UCSD-AML1 (cell line): ENCODE results near the gene DIP2B.

Experiments used
- DNase-seq: peaks from one replicate; lab custom pipeline; 2025; ENCODE audit not compliant: unreplicated experiment; lab: John Stamatoyannopoulos, UW

The DIP2B gene

GRCh38 chr12:50635857-50636256 lies 131.1 kb downstream of the DIP2B start:
- no peak for DNase-seq

DNA sequence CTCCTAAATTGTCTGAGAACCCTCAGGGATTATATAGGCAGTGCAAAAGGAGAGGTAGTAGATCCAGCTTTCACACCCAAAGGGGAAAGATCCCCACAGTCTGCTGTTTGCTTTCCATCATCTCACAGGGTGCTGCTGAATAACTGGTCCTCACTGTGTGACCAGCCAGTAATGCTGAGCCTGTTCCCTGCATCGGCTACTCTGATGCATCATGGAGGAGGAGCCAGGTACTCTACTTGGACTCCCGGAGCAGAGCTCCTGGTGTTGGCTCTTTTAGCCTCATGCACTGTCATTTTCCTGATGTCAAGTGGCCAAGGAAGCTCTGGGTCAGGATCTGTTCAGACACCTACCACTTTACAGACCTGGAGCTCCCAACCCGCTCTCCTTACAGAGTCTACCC lies 131.7 kb downstream of the DIP2B start:
- DNase-seq = no peak

DNA sequence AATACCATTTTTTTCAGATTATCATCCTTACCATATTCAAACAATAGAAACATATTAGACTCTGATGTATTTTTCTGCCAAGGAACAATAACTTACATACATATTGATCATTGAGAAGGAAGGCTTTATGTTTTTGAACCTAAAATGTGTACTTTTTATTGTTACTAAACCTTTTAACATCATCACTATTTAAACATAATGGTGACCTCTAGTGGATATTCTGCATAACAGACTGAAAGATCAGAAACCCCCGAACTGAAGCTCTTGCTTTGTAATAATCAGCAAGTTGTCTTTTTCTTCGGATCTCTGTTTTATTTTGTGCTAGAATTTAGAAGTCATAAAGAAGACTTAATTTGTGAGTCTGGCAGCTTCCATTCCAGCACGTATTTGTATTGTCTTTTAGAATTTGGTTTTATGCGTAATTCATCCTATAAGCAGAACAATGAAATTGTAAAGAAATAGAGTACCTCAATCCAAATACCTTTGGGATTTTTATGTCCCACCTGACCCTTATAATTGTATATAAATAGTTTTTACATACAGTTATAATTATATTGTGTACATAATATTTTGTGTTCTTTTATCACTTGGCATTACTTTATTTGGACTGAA lies 133.2 kb downstream of the DIP2B start:
- DNase-seq = no peak

DNA sequence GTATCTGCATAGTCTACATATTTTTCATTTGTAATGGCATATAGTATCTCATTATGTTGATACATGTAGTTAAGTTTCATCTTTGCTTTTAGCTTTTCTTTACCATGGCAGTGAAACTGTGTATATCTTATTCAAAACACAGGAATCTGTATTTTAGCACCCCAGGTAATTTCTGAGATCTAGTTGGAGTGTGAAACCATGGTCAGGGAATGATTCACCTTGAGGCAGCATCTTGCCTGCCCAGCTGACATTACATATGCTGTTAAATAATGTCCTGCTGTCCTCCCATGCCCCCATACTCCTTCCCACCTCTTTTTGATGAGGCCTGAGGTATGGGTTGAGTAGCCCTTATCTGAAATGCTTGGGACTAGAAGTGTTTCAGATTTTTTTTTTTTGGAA lies 133.7 kb downstream of the DIP2B start:
- no peak for DNase-seq

- DNase-seq = no peak
These were observed 134.9 kb downstream of the DIP2B start for GRCh38 chr12:50639721-50640120.

DNA sequence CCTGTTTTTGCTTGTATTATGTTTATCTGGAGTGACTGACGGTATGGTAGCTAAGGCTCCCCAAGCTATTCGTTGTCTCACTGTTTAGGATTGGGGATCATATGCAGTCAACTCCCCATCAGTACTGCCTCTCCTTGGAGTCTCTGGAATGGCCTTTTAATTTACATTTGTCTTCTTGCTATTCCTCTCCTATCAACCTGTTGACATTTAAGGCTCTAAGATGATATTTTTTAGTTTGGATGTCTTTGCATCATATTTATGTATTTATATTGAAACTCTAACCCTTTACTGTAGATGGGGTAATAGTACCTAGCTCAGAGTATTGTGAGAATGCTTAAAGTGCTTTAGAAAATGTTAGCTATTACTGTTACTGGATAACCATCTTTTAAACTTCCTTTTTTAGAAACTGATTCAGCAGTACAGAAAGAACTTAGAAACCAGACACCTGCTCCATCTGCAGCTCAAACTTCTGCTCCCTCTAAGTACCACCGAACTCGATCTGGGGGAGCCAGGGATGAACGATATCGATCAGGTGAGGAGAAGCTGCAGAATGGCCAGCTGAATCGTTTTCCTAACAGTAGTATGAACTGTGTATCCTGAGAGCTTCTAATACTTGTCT lies 135.6 kb downstream of the DIP2B start:
- no peak for DNase-seq

DNA sequence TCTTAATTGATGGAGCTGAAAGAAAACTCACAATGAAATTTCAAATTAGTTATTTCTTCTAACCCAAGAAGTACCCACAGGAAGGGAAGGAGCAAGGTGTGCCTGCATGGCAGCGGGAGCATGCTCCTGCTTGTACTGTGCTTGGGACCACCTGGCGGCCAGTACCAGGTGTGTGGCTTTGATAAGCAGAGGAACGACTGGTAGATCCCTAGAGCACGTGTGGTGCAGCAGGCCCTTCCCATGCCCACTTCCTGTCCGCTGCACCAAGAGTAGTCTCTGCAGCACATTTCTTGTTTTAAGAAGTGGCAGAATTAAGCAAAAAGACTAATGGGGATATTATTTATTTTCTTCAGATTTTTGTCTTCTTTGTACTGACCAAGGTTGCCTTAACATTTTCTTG lies 136.8 kb downstream of the DIP2B start:
- peak; percentile 19 for DNase-seq

GRCh38 chr12:50642035-50642451 lies 137.3 kb downstream of the DIP2B start:
- no peak for DNase-seq

GRCh38 chr12:50642761-50643160 lies 138.0 kb downstream of the DIP2B start:
- no peak for DNase-seq

GRCh38 chr12:50647031-50647430 lies 142.2 kb downstream of the DIP2B start:
- DNase-seq = no peak

DNA sequence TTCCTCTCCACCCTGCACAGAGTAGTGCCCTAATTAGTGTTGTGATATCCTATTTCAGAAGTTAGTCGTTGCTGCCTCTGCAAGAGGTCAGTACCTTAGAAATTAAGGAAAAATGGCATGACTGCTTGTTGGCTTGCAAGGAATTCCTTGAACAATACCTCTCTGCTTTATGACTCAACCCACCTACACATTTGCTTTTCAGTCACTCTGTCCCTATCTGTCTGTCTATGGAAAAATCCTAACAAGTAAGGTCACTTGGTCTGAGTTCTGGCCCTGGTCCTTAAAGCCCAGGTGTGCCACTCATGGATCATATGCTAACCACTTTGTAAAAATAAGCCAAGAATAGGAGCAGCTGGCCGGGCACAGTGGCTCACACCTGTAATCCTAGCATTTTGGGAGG lies 142.7 kb downstream of the DIP2B start:
- DNase-seq = no peak

GRCh38 chr12:50650285-50650684 lies 145.5 kb downstream of the DIP2B start:
- DNase-seq = no peak

DNA sequence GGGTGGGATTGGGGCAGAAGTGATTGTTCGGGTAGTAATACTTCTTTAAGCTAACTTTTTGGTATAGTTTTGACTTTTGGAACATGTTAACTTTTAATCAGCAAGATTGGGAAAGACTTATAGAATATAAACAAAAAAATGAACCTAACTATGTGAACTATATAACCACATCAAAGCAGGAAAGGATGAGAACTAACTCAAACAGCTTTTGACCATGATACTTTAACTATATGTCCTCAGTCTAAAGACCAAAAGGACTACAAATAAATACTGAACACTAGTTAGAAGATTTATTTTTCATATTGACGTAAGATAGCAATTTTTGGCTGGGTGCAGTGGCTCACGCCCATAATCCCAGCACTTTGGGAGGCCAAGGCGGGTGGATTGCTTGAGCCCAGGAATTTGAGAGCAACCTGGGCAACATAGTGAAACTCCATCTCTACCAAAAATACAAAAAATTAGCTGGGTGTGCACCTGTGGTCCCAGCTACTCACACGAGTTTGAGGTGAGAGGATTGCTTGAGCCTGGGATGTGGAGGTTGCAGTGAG lies 150.7 kb downstream of the DIP2B start:
- DNase-seq = no peak

DNA sequence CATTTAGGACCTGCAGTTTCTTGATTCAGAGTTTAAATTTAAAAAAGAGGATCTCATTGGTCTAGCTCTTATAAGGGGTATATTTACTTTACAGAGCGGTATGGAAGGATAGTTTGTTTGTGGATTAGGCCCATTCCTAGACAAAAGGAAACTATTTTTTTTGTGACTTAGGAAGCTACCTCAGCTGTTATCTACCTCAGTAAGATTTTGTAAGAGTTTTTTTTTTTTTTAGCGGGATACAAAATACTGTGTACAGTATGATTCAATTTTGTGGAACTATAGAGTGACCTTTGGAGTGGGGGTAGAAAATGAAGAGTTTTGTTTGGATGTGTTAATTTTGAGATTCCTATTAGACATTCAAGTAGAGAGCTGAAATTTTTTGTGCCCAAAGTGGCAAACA lies 154.5 kb downstream of the DIP2B start:
- DNase-seq = no peak

DNA sequence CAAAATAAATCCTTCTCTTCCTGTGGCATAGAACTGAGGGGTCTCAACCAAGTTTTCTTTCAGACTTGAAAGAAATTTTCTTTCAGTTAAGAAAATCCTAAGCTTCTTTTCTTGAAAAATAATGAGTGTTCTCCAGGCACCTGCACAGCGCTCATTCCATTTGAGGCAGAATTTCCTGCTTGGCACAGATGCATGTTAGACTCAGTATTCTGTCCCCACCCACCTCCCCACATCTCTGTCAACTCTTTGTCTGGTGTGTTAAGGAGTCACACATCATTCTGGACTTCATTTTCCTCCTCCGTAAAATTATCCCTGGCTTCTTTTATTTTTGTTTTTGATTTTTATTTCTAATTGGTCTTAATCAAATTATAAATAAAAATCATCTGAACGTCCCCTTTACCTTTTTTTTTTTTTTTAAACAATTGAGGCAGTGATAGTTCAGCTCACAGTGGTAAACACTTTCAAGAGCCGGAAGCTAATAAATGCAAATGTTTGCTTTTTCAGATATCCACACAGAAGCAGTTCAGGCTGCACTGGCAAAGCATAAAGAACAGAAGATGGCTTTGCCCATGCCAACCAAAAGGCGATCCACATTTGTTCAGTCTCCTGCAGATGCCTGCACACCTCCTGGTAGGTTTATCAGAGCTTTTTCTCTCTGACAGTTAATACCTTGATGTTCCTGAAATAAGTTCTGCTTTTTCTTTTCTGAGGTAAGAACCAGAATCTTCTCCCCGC lies 155.1 kb downstream of the DIP2B start:
- DNase-seq = no peak

GRCh38 chr12:50660425-50660822 lies 155.6 kb downstream of the DIP2B start:
- no peak for DNase-seq

DNA sequence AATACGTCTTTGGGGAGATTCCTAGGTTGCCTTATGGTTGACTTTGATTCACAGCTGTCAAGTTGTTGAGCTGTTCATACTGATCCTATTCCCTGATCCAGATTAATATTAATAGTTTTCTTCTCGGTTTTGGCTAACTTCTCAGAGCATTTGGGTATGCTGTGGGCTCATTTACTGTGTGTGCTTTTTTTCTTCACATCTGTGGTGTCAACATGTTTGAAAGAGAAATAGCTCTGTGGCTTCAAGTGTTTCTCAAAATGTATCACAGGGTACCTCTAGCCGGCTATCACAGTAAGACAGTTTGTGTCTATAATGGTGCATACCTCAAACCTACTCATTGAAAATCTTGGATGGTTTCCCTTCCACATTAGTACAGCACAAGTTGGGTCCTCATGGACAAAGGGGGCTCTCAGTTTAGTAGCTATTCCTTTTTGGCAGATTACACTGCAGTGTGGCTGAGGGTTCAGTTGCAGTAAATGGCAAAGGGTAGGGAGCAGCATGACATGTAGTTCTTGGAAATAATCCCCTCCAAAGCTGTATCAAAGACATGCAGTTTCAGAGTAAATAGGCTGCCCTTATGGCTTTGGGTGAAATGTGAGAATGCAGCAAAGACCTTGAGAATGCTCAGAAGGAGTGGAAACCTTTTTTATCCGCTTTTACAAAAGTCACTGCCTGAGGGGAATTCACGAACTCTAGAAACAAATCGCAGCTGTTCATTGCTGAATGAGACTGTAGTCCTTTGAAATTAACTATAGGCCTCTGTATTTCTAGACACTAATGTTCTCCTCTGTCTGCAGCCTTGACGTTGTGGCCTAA lies 156.7 kb downstream of the DIP2B start:
- DNase-seq = no peak

DNA sequence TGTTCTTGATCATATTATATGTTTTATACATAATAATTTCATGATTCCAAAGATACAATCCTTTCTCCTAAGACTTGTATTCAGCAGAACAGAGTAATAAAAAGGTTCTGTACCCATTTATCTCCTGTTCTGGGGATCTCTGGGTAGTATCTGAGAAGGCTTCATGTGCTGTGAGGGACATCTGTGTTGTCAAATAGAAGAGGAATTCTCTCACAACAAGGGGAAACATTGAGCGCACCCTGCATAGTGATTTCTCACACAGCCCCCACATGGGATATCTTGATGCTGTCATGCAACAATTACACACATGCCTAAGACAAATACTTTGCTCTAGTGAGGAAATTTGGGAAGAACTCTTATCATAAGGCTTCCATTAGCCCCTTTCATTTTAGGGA lies 157.3 kb downstream of the DIP2B start:
- no peak for DNase-seq

DNA sequence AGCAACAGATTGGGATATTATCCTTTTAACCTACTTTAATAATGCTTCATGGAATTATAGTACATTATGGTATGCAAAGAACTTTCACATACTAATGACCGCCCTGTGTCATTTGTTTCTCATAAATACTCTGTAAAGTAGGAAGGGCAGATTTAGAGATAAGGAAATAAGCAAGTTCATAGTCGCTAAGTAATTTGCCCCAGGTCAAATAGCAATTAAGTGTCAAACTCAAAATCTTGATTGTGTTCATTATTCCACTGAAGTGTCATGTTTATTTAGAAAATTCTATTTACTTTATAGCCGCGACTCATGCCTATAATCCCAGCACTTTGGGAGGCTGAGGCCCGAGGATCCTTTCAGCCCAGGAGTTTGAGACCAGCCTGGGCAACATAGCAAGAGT lies 160.4 kb downstream of the DIP2B start:
- DNase-seq = no peak

DNA sequence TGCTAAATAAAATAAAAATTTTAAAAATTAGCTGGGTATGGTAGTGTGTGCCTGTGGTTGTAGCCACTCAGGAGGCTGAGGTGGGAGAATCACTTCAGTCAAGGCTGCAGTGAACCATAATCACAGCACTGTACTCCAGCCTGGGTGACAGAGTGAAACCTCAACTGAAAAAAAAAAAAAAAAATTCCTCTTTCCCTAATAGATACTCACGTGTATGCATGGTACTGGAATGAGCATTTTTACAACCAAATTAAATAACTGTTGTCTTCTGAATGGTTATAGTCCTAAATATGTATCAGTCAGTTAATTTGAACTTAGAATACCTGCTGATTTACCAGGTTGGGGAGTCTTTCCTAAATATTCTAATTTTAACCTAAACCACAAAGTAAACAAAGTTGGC lies 160.8 kb downstream of the DIP2B start:
- DNase-seq = no peak

DNA sequence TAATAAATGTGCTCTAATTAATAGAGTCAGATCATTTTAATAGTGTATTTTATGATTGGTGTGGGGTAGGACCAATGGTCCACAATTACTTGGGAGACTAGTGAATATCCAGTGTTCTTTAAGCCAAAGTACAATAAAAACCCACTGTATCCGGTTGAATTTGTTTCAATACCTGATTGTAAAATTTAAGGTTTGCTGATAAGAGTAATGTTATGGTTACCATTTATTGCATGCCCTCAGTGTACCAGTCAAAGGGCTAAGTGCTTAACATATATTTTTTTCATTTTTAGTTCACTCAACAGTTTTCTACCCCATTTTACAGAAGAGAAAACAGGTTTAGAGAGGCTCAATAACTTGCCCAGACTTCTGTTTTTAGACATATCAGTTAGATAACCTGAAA lies 161.2 kb downstream of the DIP2B start:
- no peak for DNase-seq
